ENCODE measurements around the gene SPINK4.

The SPINK4 gene

DNA sequence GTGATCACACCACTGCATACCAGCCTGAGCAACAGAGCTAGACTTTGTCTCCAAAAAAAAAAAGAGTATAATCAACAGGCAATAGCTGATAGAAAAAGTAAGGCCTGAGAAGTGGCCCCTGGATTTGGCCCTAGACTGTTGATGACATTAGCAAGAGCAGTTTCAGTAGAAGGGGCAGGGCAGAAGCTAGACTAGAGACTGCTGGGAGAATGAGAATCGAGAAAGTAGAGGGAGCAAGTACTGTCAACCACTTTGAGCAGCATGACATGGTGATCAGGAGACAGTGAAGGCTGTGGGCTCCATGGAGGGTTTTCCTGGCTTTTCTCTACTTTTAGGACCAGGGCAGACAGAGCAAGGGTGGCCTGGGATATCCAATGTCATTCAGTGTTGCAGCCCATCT lies 37.9 kb upstream of the SPINK4 start:
- no peak for DNase-seq (ENCODE audit: extremely low read depth, low read depth)
- TF ChIP-seq, protein P1, sequence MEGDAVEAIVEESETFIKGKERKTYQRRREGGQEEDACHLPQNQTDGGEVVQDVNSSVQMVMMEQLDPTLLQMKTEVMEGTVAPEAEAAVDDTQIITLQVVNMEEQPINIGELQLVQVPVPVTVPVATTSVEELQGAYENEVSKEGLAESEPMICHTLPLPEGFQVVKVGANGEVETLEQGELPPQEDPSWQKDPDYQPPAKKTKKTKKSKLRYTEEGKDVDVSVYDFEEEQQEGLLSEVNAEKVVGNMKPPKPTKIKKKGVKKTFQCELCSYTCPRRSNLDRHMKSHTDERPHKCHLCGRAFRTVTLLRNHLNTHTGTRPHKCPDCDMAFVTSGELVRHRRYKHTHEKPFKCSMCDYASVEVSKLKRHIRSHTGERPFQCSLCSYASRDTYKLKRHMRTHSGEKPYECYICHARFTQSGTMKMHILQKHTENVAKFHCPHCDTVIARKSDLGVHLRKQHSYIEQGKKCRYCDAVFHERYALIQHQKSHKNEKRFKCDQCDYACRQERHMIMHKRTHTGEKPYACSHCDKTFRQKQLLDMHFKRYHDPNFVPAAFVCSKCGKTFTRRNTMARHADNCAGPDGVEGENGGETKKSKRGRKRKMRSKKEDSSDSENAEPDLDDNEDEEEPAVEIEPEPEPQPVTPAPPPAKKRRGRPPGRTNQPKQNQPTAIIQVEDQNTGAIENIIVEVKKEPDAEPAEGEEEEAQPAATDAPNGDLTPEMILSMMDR (IDR thresholded peaks at IDR 0.05; ENCODE audit: low read depth, low read length, missing control alignments) = no peak
- no peak overlapping the region for H3K4me3 ChIP-seq (replicated peaks; ENCODE audit: low read depth, low read length)

DNA sequence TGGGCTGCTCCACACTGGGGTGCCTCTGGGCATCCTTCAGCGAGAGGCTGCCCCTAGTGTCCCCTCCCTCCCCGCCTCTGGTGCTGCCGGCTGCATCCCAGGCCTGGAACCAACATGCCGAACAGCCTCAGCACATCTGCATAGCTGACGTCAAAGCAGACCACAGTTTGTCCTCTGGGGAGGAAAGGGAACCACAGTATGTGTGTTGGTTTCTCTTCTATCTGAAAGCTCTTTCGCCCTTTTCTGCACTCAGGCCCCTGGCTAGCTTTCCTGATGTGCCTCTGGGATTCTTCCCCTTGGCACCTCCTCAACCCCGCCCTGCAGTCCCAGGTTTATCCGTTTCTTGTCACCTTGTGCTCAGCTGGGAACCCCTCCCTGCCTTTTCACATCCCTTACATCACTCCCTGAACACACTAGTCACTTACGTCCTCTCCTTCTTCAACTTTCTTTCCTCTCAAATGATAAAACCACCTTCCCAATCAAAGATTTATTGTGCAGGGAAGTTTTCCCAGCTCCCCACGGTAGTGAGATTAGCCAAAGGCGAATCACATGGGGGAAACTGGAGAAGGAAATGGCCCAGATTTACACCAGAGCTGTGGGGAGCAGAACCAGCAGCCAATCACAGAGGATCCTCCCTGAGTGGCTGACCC lies 37.3 kb upstream of the SPINK4 start:
- H3K4me3 ChIP-seq (replicated peaks; ENCODE audit: low read depth, low read length) = no peak overlapping the region
- TF ChIP-seq, protein P1 (IDR thresholded peaks at IDR 0.05; ENCODE audit: low read depth, low read length, missing control alignments) = no peak
- peak; percentile 44 for DNase-seq (ENCODE audit: extremely low read depth, low read depth)

DNA sequence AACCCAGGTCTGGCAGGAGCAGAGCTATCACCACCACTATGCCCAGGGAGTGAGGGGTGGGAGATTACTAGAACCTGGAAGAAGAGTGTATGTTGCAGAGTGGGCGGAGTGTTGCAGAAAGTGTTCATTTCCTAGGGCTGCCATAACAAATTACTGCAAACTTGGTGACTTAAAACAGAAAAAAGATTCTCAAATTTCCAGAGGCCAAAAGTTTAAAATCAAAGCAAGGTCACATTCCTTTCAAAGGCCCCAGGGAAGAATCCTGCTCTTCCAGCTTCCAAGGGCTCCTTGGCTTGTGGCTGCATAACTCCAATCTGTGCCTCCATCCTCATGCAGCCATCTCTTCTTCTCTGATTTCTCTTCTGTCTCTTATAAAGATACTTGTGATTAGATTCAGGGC lies 30.6 kb upstream of the SPINK4 start:
- TF ChIP-seq, protein P1 (IDR thresholded peaks at IDR 0.05; ENCODE audit: low read depth, low read length, missing control alignments) = no peak
- no peak overlapping the region for H3K4me3 ChIP-seq (replicated peaks; ENCODE audit: low read depth, low read length)
- no peak for DNase-seq (ENCODE audit: extremely low read depth, low read depth)

DNA sequence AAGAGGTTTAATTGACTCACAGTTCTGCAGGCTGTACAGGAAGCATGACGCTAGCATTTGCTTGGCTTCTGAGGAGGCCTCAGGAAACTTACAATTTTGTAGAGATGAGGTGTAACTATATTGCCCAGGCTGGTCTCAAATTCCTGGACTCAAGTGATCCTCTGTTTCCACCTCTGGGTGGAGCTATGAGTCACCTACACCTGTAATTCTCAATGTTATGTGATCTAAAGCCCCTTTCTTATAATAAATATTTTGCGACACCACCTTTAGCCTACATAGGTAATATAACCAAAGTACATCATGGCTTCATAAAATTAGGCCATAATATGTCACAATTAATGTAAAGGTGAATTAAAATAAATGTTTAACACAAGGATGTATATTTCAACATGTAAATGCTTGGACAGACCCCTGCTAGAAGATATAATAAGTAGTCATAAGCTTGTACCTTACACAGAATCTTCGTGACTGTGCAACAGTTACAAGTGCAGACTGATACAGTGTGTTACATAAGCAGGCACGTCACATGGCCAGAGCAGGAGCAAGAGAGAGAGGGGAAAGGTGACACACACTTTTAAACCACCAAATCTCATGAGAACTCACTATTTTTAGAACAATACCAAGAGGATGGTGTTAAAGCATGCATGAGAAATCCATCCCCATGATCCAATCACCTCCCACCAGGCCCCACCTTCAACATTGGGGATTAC lies 29.8 kb upstream of the SPINK4 start:
- no peak for DNase-seq (ENCODE audit: extremely low read depth, low read depth)
- TF ChIP-seq, protein P1 (IDR thresholded peaks at IDR 0.05; ENCODE audit: low read depth, low read length, missing control alignments) = no peak
- H3K4me3 ChIP-seq (replicated peaks; ENCODE audit: low read depth, low read length) = no peak overlapping the region

DNA sequence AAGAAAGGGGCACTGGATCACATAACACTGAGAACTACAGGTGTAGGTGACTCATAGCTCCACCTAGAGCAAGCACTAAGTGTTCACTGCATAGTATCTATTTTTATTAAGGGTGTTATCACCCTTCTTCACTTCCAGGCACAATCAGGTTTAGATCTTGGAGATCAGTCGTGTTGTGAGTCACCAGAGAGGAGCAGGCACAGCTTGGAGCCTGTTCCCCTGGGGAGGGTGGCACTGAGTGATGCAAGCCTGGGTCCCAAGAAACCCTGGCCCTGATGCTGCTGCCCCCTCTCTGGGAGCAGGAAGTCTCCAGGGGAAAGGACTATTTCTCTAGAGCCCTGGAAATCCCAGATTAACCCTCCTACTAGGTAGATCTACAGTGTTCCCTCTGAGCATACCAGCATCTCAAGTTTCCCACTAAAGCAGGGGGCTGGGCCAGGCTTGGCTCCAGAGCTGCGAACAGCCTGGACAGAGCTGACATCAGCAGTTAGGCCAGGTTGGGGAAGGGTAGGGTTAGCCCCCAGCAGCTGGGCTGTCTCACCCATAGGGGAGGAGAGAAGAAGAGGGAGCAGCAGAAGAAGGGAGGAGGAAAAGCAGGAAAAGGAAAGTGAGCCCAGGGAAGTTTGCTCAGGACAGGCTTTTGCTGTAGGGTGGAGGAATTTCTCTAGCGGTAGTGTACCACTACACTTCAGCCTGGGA lies 28.1 kb upstream of the SPINK4 start:
- no peak overlapping the region for H3K4me3 ChIP-seq (replicated peaks; ENCODE audit: low read depth, low read length)
- DNase-seq (ENCODE audit: extremely low read depth, low read depth) = no peak
- TF ChIP-seq, protein P1 (IDR thresholded peaks at IDR 0.05; ENCODE audit: low read depth, low read length, missing control alignments) = no peak

DNA sequence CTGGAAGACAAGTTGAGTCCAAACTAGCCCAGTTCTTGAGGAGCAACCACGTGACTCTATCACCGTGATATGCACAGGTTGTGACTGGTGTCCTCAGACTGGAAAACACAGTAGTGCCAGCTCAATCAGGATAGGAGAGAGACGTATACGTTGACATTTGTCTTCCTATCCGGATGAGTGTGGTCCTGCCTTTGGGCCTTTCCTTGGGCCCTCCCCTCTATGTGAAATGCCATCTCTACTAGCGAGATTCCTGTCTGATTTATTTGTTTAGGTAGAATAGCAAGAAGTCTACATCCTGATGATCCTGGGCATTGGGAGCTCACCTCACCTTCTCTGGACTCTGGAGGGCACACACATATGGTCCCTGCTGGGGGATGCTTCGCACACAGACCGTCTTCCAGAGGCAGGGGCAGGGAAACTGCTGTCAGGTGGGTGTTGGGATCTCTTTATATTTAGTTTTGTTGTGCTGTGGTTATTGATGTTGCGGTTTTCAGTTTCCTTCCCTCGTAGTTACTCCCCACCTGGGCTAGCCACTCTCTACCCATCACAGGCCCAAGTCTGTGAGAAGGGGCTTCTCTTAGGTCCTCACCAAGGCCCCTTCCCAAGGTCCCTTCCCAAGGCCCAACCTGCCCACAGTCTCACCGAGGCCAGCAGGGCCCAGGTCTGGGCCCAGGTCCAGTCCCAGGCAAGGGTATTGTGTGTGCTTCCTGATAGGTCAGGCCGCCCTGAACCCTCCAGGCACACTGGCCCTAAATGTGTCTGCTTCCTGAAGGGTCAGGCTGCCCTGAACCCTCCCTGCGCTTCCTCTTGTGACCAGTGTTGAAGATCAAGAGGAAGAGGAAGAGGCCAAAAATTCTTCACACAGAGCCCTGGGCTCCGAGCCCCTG lies 19.0 kb upstream of the SPINK4 start:
- TF ChIP-seq, protein P1 (IDR thresholded peaks at IDR 0.05; ENCODE audit: low read depth, low read length, missing control alignments) = no peak
- DNase-seq (ENCODE audit: extremely low read depth, low read depth) = no peak
- H3K4me3 ChIP-seq (replicated peaks; ENCODE audit: low read depth, low read length) = no peak overlapping the region
